Loucy (cell line): ENCODE results near the gene PIP5K1C.

Source experiments
- H2AFZ ChIP-seq: fragments of 200-600 bp; sonication (generic); 2 replicates; pipeline ENCODE4 v1.6.0; 2016; ENCODE audit warnings: antibody characterized with exemption, mild to moderate bottlenecking, low read length, moderate library complexity
- H3F3A ChIP-seq: fragments of 200-600 bp; 2 replicates; pipeline ENCODE4 v1.6.0; 2016; ENCODE audit warnings: antibody characterized with exemption, low read depth, mild to moderate bottlenecking
- H3K27me3 ChIP-seq: fragments of 200-600 bp; sonication (generic); 2 replicates; pipeline ENCODE4 v1.6.1; 2014; ENCODE audit warnings: low read length, mild to moderate bottlenecking; ENCODE audit not compliant: insufficient read depth, poor library complexity, severe bottlenecking
- H3K36me3 ChIP-seq: fragments of 200-600 bp; sonication (generic); 2 replicates; pipeline ENCODE4 v1.6.1; 2016; ENCODE audit warnings: low read length; ENCODE audit not compliant: insufficient read depth
- H3K4me1 ChIP-seq: fragments of 200-600 bp; sonication (generic); 2 replicates; pipeline ENCODE4 v1.5.1; 2014; ENCODE audit warnings: low read length, mild to moderate bottlenecking; ENCODE audit not compliant: insufficient read depth, poor library complexity, severe bottlenecking
- H3K4me2 ChIP-seq: fragments of 200-600 bp; sonication (generic); 2 replicates; pipeline ENCODE4 v1.6.0; 2014; ENCODE audit warnings: antibody characterized with exemption, low read length, low read depth, mild to moderate bottlenecking; ENCODE audit not compliant: poor library complexity, severe bottlenecking
- H3K4me3 ChIP-seq: fragments of 200-600 bp; sonication (generic); 2 replicates; pipeline ENCODE4 v1.5.1; 2014; ENCODE audit warnings: low read length, mild to moderate bottlenecking, mixed read lengths; ENCODE audit not compliant: poor library complexity, severe bottlenecking
- H3K79me2 ChIP-seq: fragments of 200-600 bp; sonication (generic); 2 replicates; pipeline ENCODE4 v1.6.1; 2014; ENCODE audit warnings: low read length; ENCODE audit not compliant: insufficient read depth
- H3K9ac ChIP-seq: fragments of 200-600 bp; sonication (generic); 2 replicates; pipeline ENCODE4 v1.6.0; 2014; ENCODE audit warnings: mild to moderate bottlenecking, low read depth, low read length, moderate library complexity; ENCODE audit not compliant: poor library complexity, severe bottlenecking
- H3K9me2 ChIP-seq: fragments of 200-600 bp; sonication (generic); replicated peaks from 2 replicates; pipeline ENCODE4 v1.6.1; 2016; ENCODE audit warnings: low read depth, low read length, mixed read lengths
- H3K9me3 ChIP-seq: fragments of 200-600 bp; sonication (generic); 2 replicates; pipeline ENCODE4 v1.6.1; 2014; ENCODE audit warnings: mild to moderate bottlenecking, antibody characterized with exemption, low read length, low read depth; ENCODE audit not compliant: insufficient read depth
- H4K20me1 ChIP-seq: fragments of 200-600 bp; sonication (generic); 2 replicates; pipeline ENCODE4 v1.6.0; 2014; ENCODE audit warnings: antibody characterized with exemption, low read length, mild to moderate bottlenecking; ENCODE audit not compliant: insufficient read depth, poor library complexity, severe bottlenecking
- CTCF ChIP-seq: fragments of 200-600 bp; sonication (generic); conservative IDR thresholded peaks from 2 replicates; pipeline ENCODE4 v1.5.1; 2014; ENCODE audit warnings: mild to moderate bottlenecking, antibody characterized with exemption, low read length
- EZH2phosphoT487 ChIP-seq: fragments of 200-600 bp; IDR thresholded peaks from 2 replicates; pipeline ENCODE4 v1.6.1; 2018; ENCODE audit warnings: antibody characterized with exemption, mild to moderate bottlenecking, moderate library complexity, borderline replicate concordance

PIP5K1C gene

GRCh38 chr19:3661284-3662238, 38.7 kb downstream of the PIP5K1C start:
- Histone ChIP-seq H2AFZ (no peak overlapping the region), H3K9ac (no peak overlapping the region), H3K27me3 (no peaks in the 10 kb centered on the region), H3K4me1 (no peaks in the 10 kb centered on the region), H3K9me3 (no peaks in the 10 kb centered on the region), H3K9me2 (no peaks in the 10 kb centered on the region), H3K79me2 (no peaks in the 10 kb centered on the region), H3K4me2 (no peak overlapping the region), H3K4me3 (no peak overlapping the region), H3F3A (no peaks in the 10 kb centered on the region), H4K20me1 (no peaks in the 10 kb centered on the region), H3K36me3 (peaks cover 4% of the 10 kb centered on the region; the same call in 1 of the 2 replicates)
- TF ChIP-seq EZH2phosphoT487 (no peak), CTCF (no peak)

GRCh38 chr19:3660493-3661219, 39.6 kb downstream of the PIP5K1C start:
- Histone ChIP-seq H3K79me2 (no peaks in the 10 kb centered on the region), H3K4me1 (no peaks in the 10 kb centered on the region), H3K4me3 (no peak overlapping the region), H3K9me3 (no peaks in the 10 kb centered on the region), H2AFZ (no peak overlapping the region), H3K9me2 (no peaks in the 10 kb centered on the region), H3K27me3 (no peaks in the 10 kb centered on the region), H3K36me3 (peaks cover 4% of the 10 kb centered on the region; the same call in 1 of the 2 replicates), H4K20me1 (no peaks in the 10 kb centered on the region), H3K4me2 (no peak overlapping the region), H3K9ac (no peak overlapping the region), H3F3A (no peaks in the 10 kb centered on the region)
- TF ChIP-seq CTCF, result no peak
- no peak for TF ChIP-seq EZH2phosphoT487

- Histone ChIP-seq H3K4me2 (no peak overlapping the region), H3K4me1 (no peaks in the 10 kb centered on the region), H3K27me3 (no peaks in the 10 kb centered on the region), H2AFZ (no peak overlapping the region), H3K4me3 (no peak overlapping the region), H3F3A (no peaks in the 10 kb centered on the region), H4K20me1 (no peaks in the 10 kb centered on the region), H3K9me3 (no peaks in the 10 kb centered on the region), H3K79me2 (no peaks in the 10 kb centered on the region), H3K9me2 (no peaks in the 10 kb centered on the region), H3K9ac (no peak overlapping the region), H3K36me3 (peaks cover 4% of the 10 kb centered on the region; the same call in 1 of the 2 replicates)
- no peak for TF ChIP-seq CTCF
- no peak for TF ChIP-seq EZH2phosphoT487
Measured at GRCh38 chr19:3659746-3660112, 40.5 kb downstream of the PIP5K1C start.
